Activated effector memory CD4-positive, alpha-beta T cell treated with anti-CD3 and anti-CD28 coated beads, Interleukin-2, amount 50 U/mL, for 16 hours (primary cell): ENCODE results near the gene SHMT1.
A peak's percentile ranks its signal among the peaks of the same experiment; 100 is the strongest.
"Not testable (repeated sequence)": the region's sequence is repeated elsewhere in the genome, so short reads cannot be mapped to it uniquely, and the experiment has no call there.

ENCODE experiments used
- DNase-seq: peaks from one replicate; pipeline ENCODE4 v3.0.0-alpha.2; 2020

Gene SHMT1

GRCh38 chr17:18324140-18325050 is 39.0 kb downstream of the SHMT1 start:
- DNase-seq: no peak

GRCh38 chr17:18323507-18324139 is 39.7 kb downstream of the SHMT1 start:
- no peak for DNase-seq

GRCh38 chr17:18323007-18323406 is 40.3 kb downstream of the SHMT1 start:
- no peak for DNase-seq

- no peak for DNase-seq
Measured at GRCh38 chr17:18322522-18322921, 40.8 kb downstream of the SHMT1 start.

GRCh38 chr17:18321309-18321708 is 42.0 kb downstream of the SHMT1 start:
- no peak for DNase-seq

- no peak for DNase-seq
Measured at GRCh38 chr17:18320301-18320700, 43.0 kb downstream of the SHMT1 start.

GRCh38 chr17:18319604-18320256 is 43.6 kb downstream of the SHMT1 start:
- DNase-seq: no peak

- no peak for DNase-seq
Measured at GRCh38 chr17:18318771-18319450, 44.4 kb downstream of the SHMT1 start.

GRCh38 chr17:18318117-18318516 is 45.2 kb downstream of the SHMT1 start:
- DNase-seq: no peak

- DNase-seq: no peak
Measured at GRCh38 chr17:18315961-18316360, 47.4 kb downstream of the SHMT1 start.

- DNase-seq: no peak
Measured at GRCh38 chr17:18315562-18315922, 47.8 kb downstream of the SHMT1 start.

- DNase-seq: peak; percentile 99
Measured at GRCh38 chr17:18314731-18315561, 48.4 kb downstream of the SHMT1 start, which contains the start of the genes SMCR8 and TOP3A. Gene SMCR8, plus strand, starts transcription at chr17:18315293. Its CDS starts 497 bp downstream, at chr17:18315790. Gene TOP3A, minus strand, starts transcription at chr17:18314994. Its CDS starts 216 bp downstream, at chr17:18314778.

- DNase-seq: no peak
Measured at GRCh38 chr17:18314059-18314730, 49.2 kb downstream of the SHMT1 start.

- no peak for DNase-seq
Measured at GRCh38 chr17:18309202-18309601, 54.1 kb downstream of the SHMT1 start.

GRCh38 chr17:18303206-18303605 is 60.1 kb downstream of the SHMT1 start:
- DNase-seq: not testable (repeated sequence)

- no peak for DNase-seq
Measured at GRCh38 chr17:18300725-18301480, 62.4 kb downstream of the SHMT1 start.

GRCh38 chr17:18298061-18298460 is 65.3 kb downstream of the SHMT1 start:
- DNase-seq: not testable (repeated sequence)

GRCh38 chr17:18291718-18292540 is 71.4 kb downstream of the SHMT1 start:
- DNase-seq: no peak

- DNase-seq: no peak
Measured at GRCh38 chr17:18285296-18285695, 78.1 kb downstream of the SHMT1 start.

- no peak for DNase-seq
Measured at GRCh38 chr17:18281788-18282187, 81.6 kb downstream of the SHMT1 start.
